ENCODE measurements around the gene NRAP. TPM values are rescaled to one million over a fixed set of nuclear protein-coding genes. Genes with fewer than 3 reads are reported as not detected.

NRAP gene
- total and polyA plus RNA-seq, 2 experiments from 2014 or later: not detected

DNA sequence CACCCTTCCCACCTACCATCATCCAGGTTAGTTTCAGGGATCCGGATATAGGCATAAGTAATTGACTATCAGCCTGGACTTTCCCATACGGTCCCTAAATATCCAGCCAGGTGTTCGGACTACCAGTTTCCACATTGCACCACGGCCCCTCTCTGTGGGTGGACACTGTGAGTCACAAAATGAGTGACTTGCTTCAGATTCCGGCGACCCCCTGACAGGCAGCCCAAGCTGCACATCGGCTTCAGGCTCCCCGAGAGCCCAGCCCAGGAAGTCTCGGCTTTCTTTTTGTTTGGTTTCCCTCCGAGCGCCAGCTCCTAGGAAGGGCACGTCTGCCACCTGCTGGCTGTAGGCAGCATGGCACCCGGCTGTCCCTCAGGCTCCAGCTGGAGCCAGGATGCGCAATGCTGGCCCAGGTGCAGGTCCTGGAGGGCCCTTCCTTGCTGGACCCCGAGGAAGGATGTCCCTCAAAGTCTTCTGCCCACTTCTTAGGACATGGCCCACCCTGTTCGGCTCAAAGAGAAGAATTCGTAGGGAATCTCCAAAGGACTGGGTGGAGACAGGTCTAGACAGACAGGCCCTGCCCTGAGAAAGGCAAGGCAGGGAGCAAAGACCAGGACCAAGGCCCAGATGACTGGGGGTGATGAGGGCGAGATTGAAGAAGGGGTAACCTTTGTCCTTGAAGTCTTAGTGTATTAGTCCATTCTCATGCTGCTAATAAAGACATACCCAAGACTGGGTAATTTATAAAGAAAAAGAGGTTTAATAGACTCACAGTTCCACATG, 100.3 kb downstream of the NRAP start:
- 8 to 9% methylated on average over 18 of the region's 18 CpGs for WGBS, 2 experiments (ENCODE audit: low coverage in 1 of 2, low lambda C conversion rate in 2 of 2, missing lambda C conversion rate in 2 of 2)
- Histone ChIP-seq H4K20me1 (ENCODE audit: insufficient read depth) (no peaks in the 10 kb centered on the region), H3K79me2 (ENCODE audit: insufficient read depth) (no peaks in the 10 kb centered on the region), H3K4me2 (ENCODE audit: unreplicated experiment) (peak overlapping the region; percentile 75), H3K9ac (0 out of 2 replicates have a peak overlapping the region, but pooled peaks have one; percentile 31), H2AFZ (peak overlapping the region; percentile 82), H3K27ac (no peak overlapping the region), H3K9me3 (ENCODE audit: low read depth) (no peaks in the 10 kb centered on the region), H3K4me3 (peak overlapping the region; percentile 64), H3K9me2 (ENCODE audit: insufficient read depth) (no peaks in the 10 kb centered on the region), H3F3A (ENCODE audit: insufficient read depth) (no peaks in the 10 kb centered on the region), H3K36me3 (ENCODE audit: low read depth) (no peaks in the 10 kb centered on the region), H3K27me3 (replicated peaks; ENCODE audit: insufficient read depth) (peaks cover 4% of the 10 kb centered on the region; the same call in 1 of the 2 replicates), H3K4me1 (ENCODE audit: insufficient read depth) (no peaks in the 10 kb centered on the region)
- peak; percentile 85 for DNase-seq
- in situ Hi-C loops (cut with MboI): no loop called here
- TF ChIP-seq EZH2 (IDR thresholded peaks at IDR 0.05; ENCODE audit: insufficient read depth, poor library complexity, severe bottlenecking) (no peak), EZH2phosphoT487 (IDR thresholded peaks at IDR 0.05; ENCODE audit: insufficient read depth, low read depth) (no peak)

DNA sequence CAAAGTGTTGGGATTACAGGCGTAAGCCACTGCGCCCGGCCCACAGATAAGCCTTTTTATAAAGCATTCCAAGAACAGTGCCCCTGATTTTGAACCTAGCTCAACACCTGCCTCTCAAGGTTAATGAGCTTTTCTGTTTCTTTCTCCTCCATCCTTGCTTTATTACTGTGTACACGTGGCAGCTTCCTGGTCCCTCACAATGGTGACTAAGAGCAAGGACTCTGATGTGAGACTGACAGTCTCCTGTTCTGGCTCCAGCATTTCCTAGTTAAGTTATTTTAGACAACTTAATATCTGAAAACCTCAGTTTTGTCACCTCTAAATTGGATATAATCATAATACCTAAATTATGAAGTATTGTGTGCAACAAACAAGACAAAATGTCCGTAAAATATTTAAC, 101.1 kb downstream of the NRAP start:
- Histone ChIP-seq H3K9me2 (ENCODE audit: insufficient read depth) (no peaks in the 10 kb centered on the region), H3K79me2 (ENCODE audit: insufficient read depth) (no peaks in the 10 kb centered on the region), H3K27me3 (replicated peaks; ENCODE audit: insufficient read depth) (0 out of 2 replicates have a peak, but pooled peaks cover 4% of the 10 kb centered on the region), H3K4me3 (peak overlapping the region; percentile 64; the same call in 1 of the 2 replicates), H3F3A (ENCODE audit: insufficient read depth) (no peaks in the 10 kb centered on the region), H3K9ac (no peak overlapping the region), H3K27ac (no peak overlapping the region), H2AFZ (peak overlapping the region; percentile 82), H3K9me3 (ENCODE audit: low read depth) (no peaks in the 10 kb centered on the region), H4K20me1 (ENCODE audit: insufficient read depth) (no peaks in the 10 kb centered on the region), H3K4me2 (ENCODE audit: unreplicated experiment) (peak overlapping the region; percentile 75), H3K36me3 (ENCODE audit: low read depth) (no peaks in the 10 kb centered on the region), H3K4me1 (ENCODE audit: insufficient read depth) (no peaks in the 10 kb centered on the region)
- whole genome bisulfite sequencing, 2 experiments (ENCODE audit: low coverage in 1 of 2, low lambda C conversion rate in 2 of 2, missing lambda C conversion rate in 2 of 2): 71 to 83% methylated on average over 5 of the region's 5 CpGs
- in situ Hi-C loops (cut with MboI): no loop called here
- TF ChIP-seq EZH2phosphoT487 (IDR thresholded peaks at IDR 0.05; ENCODE audit: insufficient read depth, low read depth): no peak
- TF ChIP-seq EZH2 (IDR thresholded peaks at IDR 0.05; ENCODE audit: insufficient read depth, poor library complexity, severe bottlenecking): no peak
- DNase-seq: no peak

DNA sequence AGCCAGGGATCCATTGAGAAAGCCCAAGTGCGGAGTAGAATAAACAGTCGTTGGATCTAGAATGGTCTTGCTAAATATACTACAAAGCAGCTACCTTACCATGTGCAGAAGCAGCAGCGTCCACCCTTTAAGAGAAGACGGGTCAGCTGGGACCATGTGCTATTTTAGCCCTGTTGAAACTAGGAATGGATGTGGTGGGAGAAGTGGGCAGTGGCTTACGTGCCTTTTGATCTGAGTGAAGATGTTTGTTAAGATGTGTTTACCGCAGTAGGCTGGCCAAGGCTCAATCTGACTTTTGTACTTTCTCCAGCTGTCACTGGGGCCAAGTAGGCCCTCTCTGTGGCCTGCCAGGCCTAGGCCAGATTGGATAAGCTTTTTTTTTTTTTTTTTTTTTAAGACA, 101.8 kb downstream of the NRAP start:
- no peak for TF ChIP-seq EZH2 (IDR thresholded peaks at IDR 0.05; ENCODE audit: insufficient read depth, poor library complexity, severe bottlenecking)
- TF ChIP-seq EZH2phosphoT487 (IDR thresholded peaks at IDR 0.05; ENCODE audit: insufficient read depth, low read depth): no peak
- H2AFZ ChIP-seq: no peak overlapping the region
- no peak for DNase-seq
- H3F3A ChIP-seq (ENCODE audit: insufficient read depth): no peaks in the 10 kb centered on the region
- H3K9ac ChIP-seq: no peak overlapping the region
- H3K9me3 ChIP-seq (ENCODE audit: low read depth): no peaks in the 10 kb centered on the region
- no peak overlapping the region for H3K4me2 ChIP-seq (ENCODE audit: unreplicated experiment)
- no peaks in the 10 kb centered on the region for H3K4me1 ChIP-seq (ENCODE audit: insufficient read depth)
- H4K20me1 ChIP-seq (ENCODE audit: insufficient read depth): no peaks in the 10 kb centered on the region
- H3K36me3 ChIP-seq (ENCODE audit: low read depth): no peaks in the 10 kb centered on the region
- H3K4me3 ChIP-seq: no peak overlapping the region
- H3K27ac ChIP-seq: no peak overlapping the region
- WGBS, 2 experiments (ENCODE audit: low coverage in 1 of 2, low lambda C conversion rate in 2 of 2, missing lambda C conversion rate in 2 of 2): 53 to 54% methylated on average over 6 of the region's 6 CpGs
- H3K9me2 ChIP-seq (ENCODE audit: insufficient read depth): no peaks in the 10 kb centered on the region
- H3K27me3 ChIP-seq (replicated peaks; ENCODE audit: insufficient read depth): 0 out of 2 replicates have a peak, but pooled peaks cover 7% of the 10 kb centered on the region
- in situ Hi-C loops (cut with MboI): no loop called here
- no peaks in the 10 kb centered on the region for H3K79me2 ChIP-seq (ENCODE audit: insufficient read depth)

DNA sequence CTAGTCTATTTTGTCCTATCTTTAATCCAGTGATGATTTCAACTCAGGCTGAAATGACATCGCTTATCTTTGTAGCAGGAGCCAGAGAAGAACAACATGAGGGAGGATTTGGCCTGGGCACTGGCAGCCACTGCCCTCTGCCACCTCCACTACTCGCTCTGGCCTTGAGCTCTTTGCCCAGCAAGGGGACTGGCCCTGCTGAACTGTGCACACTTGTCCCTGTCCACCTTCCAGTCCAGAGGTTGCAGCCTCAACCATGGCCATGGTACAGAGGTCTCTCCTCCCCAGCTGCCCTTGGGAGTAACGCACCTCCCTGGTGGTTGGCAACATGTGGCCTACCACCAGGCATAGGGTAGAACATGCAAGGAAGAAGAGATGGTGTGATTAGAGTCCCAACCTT, 102.6 kb downstream of the NRAP start:
- in situ Hi-C loops (cut with MboI): no loop called here
- Histone ChIP-seq H4K20me1 (ENCODE audit: insufficient read depth) (no peaks in the 10 kb centered on the region), H3F3A (ENCODE audit: insufficient read depth) (no peaks in the 10 kb centered on the region), H3K4me1 (ENCODE audit: insufficient read depth) (no peaks in the 10 kb centered on the region), H3K79me2 (ENCODE audit: insufficient read depth) (no peaks in the 10 kb centered on the region), H3K4me2 (ENCODE audit: unreplicated experiment) (no peak overlapping the region), H3K9me2 (ENCODE audit: insufficient read depth) (no peaks in the 10 kb centered on the region), H3K9me3 (ENCODE audit: low read depth) (no peaks in the 10 kb centered on the region), H3K27me3 (replicated peaks; ENCODE audit: insufficient read depth) (0 out of 2 replicates have a peak, but pooled peaks cover 11% of the 10 kb centered on the region), H3K36me3 (ENCODE audit: low read depth) (no peaks in the 10 kb centered on the region), H3K4me3 (no peak overlapping the region), H3K9ac (no peak overlapping the region), H2AFZ (no peak overlapping the region), H3K27ac (no peak overlapping the region)
- no peak for TF ChIP-seq EZH2phosphoT487 (IDR thresholded peaks at IDR 0.05; ENCODE audit: insufficient read depth, low read depth)
- no peak for TF ChIP-seq EZH2 (IDR thresholded peaks at IDR 0.05; ENCODE audit: insufficient read depth, poor library complexity, severe bottlenecking)
- 85 to 92% methylated on average over 3 of the region's 3 CpGs for WGBS, 2 experiments (ENCODE audit: low coverage in 1 of 2, low lambda C conversion rate in 2 of 2, missing lambda C conversion rate in 2 of 2)
- no peak for DNase-seq

All from GM23248 (cell line).